NCI-H82 treated with DMSO at 0.1 percent for 48 hours (cell line): ENCODE measurements around the gene PDLIM1.

Source experiments
- DNase-seq: peaks from one replicate; lab custom pipeline; 2025; ENCODE audit not compliant: unreplicated experiment; lab: John Stamatoyannopoulos, UW

PDLIM1 gene

GRCh38 chr10:95315509-95315908 lies 24.7 kb upstream of the PDLIM1 start:
- DNase-seq: peak; percentile 90

GRCh38 chr10:95314192-95314918 lies 23.6 kb upstream of the PDLIM1 start:
- DNase-seq: no peak

- no peak for DNase-seq
These were observed 22.2 kb upstream of the PDLIM1 start for GRCh38 chr10:95312986-95313495.

- DNase-seq: no peak
These were observed 21.5 kb upstream of the PDLIM1 start for GRCh38 chr10:95312257-95312656.

- no peak for DNase-seq
These were observed 19.2 kb upstream of the PDLIM1 start for GRCh38 chr10:95309958-95310357.

- no peak for DNase-seq
These were observed 17.8 kb upstream of the PDLIM1 start for GRCh38 chr10:95308389-95309302.

- DNase-seq: no peak
These were observed 16.0 kb upstream of the PDLIM1 start for GRCh38 chr10:95306851-95307250.

- no peak for DNase-seq
These were observed 15.5 kb upstream of the PDLIM1 start for GRCh38 chr10:95306318-95306650.

- no peak for DNase-seq
These were observed 15.0 kb upstream of the PDLIM1 start for GRCh38 chr10:95305606-95306317.

GRCh38 chr10:95304976-95305375 lies 14.2 kb upstream of the PDLIM1 start:
- DNase-seq: no peak

GRCh38 chr10:95304463-95304862 lies 13.7 kb upstream of the PDLIM1 start:
- DNase-seq: no peak

- DNase-seq: no peak
These were observed 13.1 kb upstream of the PDLIM1 start for GRCh38 chr10:95303950-95304349.

- DNase-seq: no peak
These were observed 12.7 kb upstream of the PDLIM1 start for GRCh38 chr10:95303535-95303934.

GRCh38 chr10:95300022-95300539 lies 9.3 kb upstream of the PDLIM1 start:
- DNase-seq: no peak

GRCh38 chr10:95297402-95297801 lies 6.6 kb upstream of the PDLIM1 start:
- no peak for DNase-seq

GRCh38 chr10:95296764-95297163 lies 6.0 kb upstream of the PDLIM1 start:
- no peak for DNase-seq

GRCh38 chr10:95295031-95295755 lies 4.4 kb upstream of the PDLIM1 start:
- DNase-seq: no peak

GRCh38 chr10:95293631-95294030 lies 2.8 kb upstream of the PDLIM1 start:
- no peak for DNase-seq

GRCh38 chr10:95291365-95292039 lies 699 bp upstream of the PDLIM1 start:
- no peak for DNase-seq

- no peak for DNase-seq
These were observed 832 bp downstream of the PDLIM1 start for GRCh38 chr10:95289921-95290421.
